Measurements from ENCODE around the gene CS.
A peak's percentile ranks its signal among the peaks of the same experiment; 100 is the strongest.

Gene CS

GRCh38 chr12:56243731-56244181, 56.4 kb downstream of the CS start:
- DNase-seq = no peak

- no peak for DNase-seq
Observed at GRCh38 chr12:56242986-56243385, 57.1 kb downstream of the CS start.

DNA sequence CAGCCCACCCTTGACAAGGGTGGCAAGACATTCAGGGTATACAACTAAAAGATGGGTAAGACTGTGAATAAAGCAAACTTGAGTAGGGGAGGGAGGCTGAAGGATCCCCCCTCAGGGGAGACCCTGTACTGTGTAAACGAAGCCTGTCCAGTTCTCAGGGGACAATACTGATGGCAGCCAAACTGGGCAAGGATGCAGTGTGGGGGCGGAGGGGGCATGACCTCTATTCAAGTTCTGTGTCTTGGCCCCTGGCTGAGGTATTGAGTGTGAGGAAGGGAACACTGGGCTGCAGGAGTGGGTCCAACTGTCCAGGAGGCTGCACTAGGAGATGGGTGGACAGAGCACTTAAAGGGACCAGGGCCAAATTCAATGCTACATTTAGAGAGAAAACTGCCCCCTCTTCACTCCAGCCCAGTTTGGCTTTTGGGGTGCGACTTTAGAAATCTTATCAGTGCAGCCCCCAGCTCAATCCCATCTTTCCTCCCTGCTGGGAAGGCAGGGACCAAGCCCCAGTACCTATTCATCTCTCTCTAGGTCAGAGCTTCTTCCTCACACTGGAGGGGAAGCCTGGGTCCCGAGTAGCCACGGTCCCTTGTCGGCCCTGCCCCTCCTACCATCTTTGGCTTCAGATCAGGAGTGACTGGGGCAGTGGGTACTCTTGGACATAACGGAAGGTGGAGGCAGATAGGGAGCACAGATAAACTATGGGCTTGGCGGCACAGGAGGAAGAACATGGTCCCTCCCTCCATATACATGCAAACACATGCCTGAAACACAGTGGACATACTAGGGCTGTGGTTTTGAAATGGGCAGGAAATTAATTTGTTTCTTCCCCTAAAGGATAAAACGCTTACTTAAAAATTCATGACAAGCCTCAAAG, 58.5 kb downstream of the CS start:
- DNase-seq = no peak

DNA sequence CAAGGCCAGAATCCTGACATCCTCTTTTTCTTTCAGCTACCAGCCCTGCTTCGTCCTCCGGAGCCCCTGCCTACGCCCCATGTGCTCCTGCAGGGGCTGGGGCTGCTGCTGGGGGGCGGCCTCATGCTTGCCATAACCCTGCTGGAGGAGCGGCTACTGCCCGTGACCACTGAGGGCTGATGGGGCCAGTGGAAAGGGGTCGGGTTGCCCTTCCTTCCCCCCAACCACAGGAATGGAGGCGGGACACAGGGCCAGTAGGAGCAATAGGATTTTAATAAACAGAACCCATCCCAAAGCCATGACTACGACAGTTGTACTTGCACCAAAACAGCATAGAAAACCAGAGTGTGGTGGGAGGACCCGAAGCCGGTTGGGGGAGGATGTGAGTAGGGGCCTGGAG, 62.6 kb downstream of the CS start:
- no peak for DNase-seq

- no peak for DNase-seq
Observed at GRCh38 chr12:56236985-56237384, 63.1 kb downstream of the CS start.

DNA sequence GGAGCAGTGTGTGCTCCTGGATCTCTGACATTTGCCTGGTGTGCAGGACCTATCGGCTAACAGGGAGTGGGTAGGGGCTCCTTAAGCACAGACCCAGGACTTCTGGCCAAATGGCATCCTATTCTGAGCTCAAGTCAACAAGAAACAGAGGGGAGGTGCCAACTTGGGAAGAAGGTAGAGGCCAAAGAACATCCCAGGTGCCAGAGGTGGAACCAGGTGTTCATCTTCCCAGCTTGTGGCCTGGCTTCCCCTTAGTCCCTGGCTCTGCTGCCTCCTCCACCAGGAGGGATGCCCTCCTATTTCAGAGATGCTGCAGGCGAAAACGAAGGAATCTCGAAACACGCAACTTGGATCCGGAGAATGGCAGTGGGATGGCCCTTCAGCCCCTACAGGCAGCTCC, 64.0 kb downstream of the CS start:
- DNase-seq = no peak

GRCh38 chr12:56234746-56235436, 65.2 kb downstream of the CS start:
- no peak for DNase-seq

DNA sequence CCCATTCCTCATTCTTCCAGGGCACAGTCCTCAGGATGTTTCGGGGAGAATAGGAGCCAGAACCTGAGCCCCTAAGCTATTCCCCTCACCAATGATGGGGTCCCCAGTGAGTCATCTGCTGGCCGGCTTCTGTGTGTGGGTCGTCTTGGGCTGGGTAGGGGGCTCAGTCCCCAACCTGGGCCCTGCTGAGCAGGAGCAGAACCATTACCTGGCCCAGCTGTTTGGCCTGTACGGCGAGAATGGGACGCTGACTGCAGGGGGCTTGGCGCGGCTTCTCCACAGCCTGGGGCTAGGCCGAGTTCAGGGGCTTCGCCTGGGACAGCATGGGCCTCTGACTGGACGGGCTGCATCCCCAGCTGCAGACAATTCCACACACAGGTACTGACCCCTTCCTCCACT, 68.9 kb downstream of the CS start:
- DNase-seq = no peak

GRCh38 chr12:56230432-56231183, 69.5 kb downstream of the CS start:
- DNase-seq = no peak

DNA sequence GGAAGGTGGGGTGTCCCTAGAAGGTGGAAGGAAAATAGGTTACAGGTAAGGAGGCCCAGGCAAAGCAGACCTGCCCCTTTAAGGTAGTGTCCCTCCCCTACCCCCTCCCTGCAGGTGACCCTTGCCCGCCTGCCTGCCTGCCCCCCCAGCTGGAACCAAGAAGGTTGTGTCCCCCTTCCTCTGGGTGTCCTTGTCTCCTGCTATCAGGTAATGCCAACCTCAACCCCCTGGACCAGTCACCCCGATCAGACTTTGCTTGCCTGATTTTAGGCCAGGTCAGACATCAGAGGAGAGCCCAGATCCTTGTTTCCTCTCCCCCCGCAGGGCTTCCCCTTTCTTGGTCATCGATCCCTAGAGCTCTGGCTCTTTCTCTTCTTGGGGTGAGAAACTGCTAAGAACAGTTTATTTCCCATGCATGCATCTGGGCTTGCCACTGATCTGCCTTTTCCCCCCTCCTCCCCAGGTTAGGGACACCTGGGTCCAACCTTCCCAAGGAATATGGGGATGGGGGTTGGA, 70.2 kb downstream of the CS start, which contains the start of gene SLC39A5:
TSS of gene SLC39A5 (plus strand) at position 136 of the 516 bp plus-strand sequence. CDS start 1,224 bp downstream, outside the sequence.
- no peak for DNase-seq

DNA sequence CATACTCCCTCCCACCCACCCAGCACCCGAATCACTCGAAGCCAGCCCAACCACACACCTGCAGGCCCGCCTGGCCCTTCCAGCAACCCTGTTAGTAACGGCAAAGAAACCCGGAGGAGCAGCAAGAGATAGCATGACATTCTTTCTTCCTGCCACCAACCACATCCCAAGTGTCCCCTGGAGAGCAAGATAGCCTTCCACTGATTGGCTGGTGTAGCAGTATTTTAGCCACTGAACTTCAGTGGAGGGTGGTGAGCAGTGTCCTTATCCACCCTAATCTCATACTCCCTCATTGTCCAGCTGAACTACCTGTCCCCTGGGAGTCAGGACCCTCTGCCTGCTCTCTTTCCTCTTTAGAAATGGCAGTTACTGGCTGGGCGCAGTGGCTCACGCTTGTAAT, 71.0 kb downstream of the CS start:
- no peak for DNase-seq

- DNase-seq = no peak
Observed at GRCh38 chr12:56224954-56225353, 75.2 kb downstream of the CS start.

GRCh38 chr12:56224102-56224701, 75.9 kb downstream of the CS start, which contains the start of gene NABP2:
TSS of gene NABP2 (plus strand) at chr12:56224342. CDS start at chr12:56224857, 515 bp downstream.
- peak; percentile 93 for DNase-seq

GRCh38 chr12:56223571-56224101, 76.5 kb downstream of the CS start:
- no peak for DNase-seq

DNA sequence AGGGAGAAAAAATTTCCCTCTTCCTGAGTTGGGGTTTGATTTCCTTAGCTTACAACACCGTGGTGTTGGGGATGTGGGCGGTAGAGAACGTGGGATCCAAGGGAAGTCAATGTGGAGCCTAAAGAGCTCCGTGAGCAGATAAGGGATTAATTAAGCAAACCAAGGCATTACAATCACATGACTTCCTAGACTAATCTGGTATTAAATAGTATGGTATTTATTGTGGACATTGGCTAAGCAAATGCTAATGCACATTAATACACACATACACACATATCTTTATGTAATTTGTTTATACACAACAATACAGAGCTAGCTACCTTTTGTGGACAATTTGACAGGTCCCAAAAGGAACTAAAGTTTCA, 77.6 kb downstream of the CS start:
- DNase-seq = no peak

- peak; percentile 69 for DNase-seq
Observed at GRCh38 chr12:56221757-56222530, 78.2 kb downstream of the CS start, which contains the start of gene RNF41. TSS of gene RNF41 (minus strand) at chr12:56221922. CDS start at chr12:56214047, 7,875 bp downstream.
